GM19239 (cell line): ENCODE measurements around the gene ZC3H18.
"Not testable (repeated sequence)": the region's sequence is repeated elsewhere in the genome, so short reads cannot be mapped to it uniquely, and the experiment has no call there.

ENCODE experiments used
- DNase-seq: peaks from one replicate; pipeline ENCODE4 v3.0.0; 2011; ENCODE audit warnings: low spot score; ENCODE audit not compliant: insufficient read length
- FAIRE-seq: peaks from 2 replicates; lab custom pipeline; 2011; peaks lifted over from hg19 to GRCh38; lab: Jason Lieb, UNC

Gene ZC3H18

GRCh38 chr16:88600539-88600896 is 30.3 kb downstream of the ZC3H18 start:
- FAIRE-seq, result no peak
- no peak for DNase-seq

DNA sequence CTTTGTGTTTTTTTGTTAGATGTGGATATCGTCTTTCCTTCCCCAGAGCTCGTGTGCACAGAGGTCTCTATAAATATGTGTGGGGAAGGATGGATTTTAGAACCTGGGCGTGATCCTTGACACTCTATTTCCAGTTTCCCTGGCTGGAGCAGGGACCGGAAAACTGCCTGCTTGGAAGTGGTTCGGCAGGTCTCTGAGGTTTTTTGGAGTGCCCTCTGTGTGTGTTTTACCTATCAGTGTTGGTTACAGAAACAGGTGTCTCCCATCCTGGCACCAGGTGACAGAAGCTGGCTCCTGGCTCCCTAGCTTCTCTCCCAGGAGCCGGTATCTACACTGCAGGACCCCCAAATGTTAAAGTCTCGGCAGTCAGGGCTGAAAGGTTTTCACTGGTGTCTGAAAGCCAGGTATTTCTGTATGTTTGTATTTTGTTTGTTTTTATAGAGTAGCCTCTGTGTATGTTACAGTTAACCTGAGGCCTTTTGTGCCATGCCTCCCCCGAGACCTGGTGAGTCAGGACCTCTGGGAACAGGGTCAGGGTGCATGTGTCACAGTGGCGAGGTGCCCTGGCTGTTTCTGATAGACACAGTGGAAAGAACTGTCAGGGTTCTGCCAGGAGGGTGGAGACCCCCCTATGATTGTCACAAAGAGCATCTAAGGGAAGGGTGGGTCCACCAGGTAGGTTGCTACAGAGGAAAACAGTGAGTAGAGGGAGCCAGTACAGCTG is 31.3 kb downstream of the ZC3H18 start:
- FAIRE-seq, result no peak
- no peak for DNase-seq

- no peak for FAIRE-seq
- DNase-seq, result no peak
Measured at GRCh38 chr16:88602091-88602490, 31.9 kb downstream of the ZC3H18 start.

- FAIRE-seq (no peak), DNase-seq (no peak)
Measured at GRCh38 chr16:88605186-88606147, 35.3 kb downstream of the ZC3H18 start.

- FAIRE-seq (no peak), DNase-seq (no peak)
Measured at GRCh38 chr16:88606148-88606757, 36.0 kb downstream of the ZC3H18 start.

GRCh38 chr16:88608076-88608475 is 37.9 kb downstream of the ZC3H18 start:
- FAIRE-seq (no peak), DNase-seq (no peak)

- not testable (repeated sequence) for DNase-seq, FAIRE-seq
Measured at GRCh38 chr16:88609426-88609825, 39.2 kb downstream of the ZC3H18 start.

DNA sequence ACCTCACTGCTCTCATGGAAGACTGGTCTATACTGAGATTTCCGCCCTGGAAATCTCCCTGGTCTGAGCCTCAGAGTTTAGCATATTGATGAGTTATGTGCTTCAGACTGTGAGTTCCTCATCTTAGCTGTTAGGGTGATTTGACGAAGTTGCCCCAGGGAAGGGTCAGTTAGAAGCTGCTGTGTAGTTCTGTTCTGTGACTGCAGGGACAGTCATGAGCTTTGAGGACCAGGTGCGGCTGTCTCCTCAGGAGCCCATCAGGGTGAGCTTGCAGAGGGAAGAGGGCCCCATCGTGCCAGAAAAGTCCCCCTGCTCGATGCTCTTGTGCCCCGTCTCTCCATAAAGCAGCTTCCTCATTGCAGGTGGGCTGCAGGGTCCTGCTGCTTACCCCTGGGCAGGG is 39.9 kb downstream of the ZC3H18 start:
- DNase-seq (no peak), FAIRE-seq (no peak)

DNA sequence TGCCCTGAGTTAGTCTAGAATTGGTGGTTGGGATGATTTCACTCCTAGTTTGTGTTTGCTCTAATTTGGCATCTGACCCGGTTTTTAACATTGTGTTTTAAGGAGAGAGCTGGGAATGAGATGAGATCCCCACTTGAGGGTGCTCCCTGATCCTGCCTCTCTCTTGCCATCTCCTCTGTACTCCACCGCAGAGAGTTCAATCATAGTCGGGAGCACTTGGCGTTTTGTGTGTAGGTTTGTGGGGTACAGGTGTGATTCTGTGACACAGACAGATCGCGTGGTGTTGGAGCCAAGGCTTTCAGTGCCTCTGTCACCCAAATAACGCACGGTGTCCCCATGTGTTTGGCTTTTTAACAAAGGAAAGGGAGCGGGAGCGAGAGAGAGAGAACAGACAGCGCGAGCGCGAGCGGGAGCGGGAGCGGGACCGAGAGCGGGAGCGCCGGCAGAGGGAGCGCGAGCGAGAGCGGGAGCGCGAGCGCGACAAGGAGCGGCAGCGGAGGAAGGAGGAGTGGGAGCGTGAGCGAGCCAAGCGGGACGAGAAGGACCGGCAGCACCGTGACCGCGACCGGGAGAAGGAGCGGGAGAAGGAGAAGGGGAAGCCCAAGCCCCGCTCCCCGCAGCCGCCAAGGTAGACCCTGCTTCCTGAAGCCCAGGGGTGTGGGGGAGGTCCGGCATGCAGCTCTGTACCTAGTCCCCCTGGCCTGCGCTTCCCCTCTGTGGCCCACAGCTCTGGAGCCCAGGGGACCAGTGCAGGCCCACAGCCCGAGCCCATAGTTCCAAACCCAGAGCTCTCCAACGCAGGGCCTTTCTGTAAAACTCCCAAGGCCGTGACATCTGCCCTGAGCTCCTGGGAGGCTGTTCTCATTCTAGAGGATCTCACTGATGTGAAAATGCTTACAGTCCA is 41.0 kb downstream of the ZC3H18 start:
- DNase-seq (no peak), FAIRE-seq (no peak)

DNA sequence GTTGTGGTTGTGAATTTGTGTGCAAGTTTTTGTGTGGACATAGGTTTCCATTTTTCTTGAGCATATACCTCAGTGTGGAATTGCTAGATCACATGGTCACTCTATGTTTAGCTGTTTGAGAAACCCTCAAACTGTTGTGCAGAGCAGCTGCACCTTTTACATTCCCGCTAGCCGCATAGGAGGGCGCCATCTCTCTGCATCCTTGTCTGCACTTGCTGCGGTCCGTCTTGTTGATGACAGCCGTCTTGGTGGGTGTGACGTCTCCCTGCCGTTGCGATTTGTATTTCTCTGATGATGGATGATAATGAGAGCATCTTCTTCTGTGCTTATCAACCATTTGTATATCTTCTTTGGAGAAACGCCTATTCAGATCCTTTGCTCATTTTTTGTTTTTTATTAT is 43.1 kb downstream of the ZC3H18 start:
- DNase-seq, result no peak
- no peak for FAIRE-seq

GRCh38 chr16:88613911-88614817 is 44.0 kb downstream of the ZC3H18 start:
- FAIRE-seq, result no peak
- DNase-seq, result no peak

- DNase-seq (no peak), FAIRE-seq (no peak)
Measured at GRCh38 chr16:88614818-88615580, 44.8 kb downstream of the ZC3H18 start.

GRCh38 chr16:88616320-88616719 is 46.1 kb downstream of the ZC3H18 start:
- no peak for DNase-seq
- FAIRE-seq, result no peak

DNA sequence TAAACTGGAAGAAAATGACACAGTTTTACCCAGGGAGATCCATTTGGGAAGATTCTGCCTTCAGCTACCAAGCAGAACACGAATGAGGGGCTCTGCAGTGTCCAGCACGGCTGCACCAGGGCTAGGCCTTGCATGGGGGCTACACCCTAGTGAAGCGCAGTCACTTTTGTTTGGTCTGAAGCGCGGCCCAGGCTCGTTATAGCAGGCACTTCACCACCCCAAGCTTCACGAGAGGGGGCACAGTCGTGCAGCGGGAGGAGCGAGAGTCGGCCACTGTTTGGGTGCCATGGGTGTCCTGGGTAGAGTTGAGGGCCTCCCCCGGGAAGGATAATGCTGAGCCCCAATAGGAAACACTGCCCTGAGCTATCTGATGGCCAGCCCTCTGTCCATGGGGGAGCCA is 46.5 kb downstream of the ZC3H18 start:
- DNase-seq (no peak), FAIRE-seq (no peak)

- DNase-seq (no peak), FAIRE-seq (no peak)
Measured at GRCh38 chr16:88617268-88618031, 47.2 kb downstream of the ZC3H18 start.

DNA sequence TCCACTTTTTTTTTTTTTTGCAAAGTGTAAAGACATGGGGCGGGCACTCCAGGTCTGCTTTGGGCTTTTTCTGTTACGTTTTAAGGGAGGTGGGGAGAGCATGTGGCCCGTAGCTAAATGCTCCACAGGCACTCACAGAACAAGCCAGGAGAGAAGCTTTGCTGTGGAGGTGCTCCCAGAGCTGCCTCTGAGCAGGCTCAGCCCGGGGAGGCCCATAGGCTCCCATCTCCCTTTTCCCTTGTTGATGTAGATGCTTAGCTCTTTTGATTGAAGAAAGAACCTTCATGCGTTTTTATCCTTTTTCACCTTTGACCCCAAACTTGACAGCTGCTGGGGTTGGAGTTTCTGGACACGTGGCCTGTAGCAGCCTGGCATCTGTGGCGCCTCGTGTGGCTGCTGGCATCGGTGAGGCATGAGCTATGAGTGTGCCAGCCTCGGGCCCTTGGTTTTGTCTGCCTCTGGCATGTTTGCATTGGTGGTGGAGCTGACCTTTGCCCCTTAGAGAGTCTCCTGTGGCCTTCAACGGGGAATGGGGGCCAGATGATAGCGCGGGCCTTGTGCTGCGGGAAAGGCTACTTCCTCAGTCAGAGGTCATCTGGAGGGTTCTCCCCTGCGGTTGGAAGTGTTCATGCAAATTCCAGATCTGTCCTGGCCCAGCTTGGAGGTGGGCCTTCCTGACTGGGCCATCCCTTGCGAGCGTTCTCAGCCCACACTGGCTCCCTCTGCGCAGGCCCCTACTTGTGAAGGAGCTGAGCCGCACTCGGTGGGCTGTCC is 48.2 kb downstream of the ZC3H18 start:
- no peak for DNase-seq
- FAIRE-seq, result no peak
